HepG2 (cell line): ENCODE data around the gene TTPAL. TPM values are rescaled to one million over a fixed set of nuclear protein-coding genes. Genes with fewer than 3 reads are reported as not detected.

Experiments
- ATAC-seq: fragments of 200-7000 bp; cut with Tn5 transposase; 3 replicates; pipeline ENCODE4 v1.9.1; 2020; ENCODE audit warnings: mild to moderate bottlenecking, moderate library complexity
- BruUV-seq: library from RNA; stranded (reverse); fragments of 400-500 nt; replicated peaks from 2 replicates; lab custom pipeline; 2021; lab: Mats Ljungman, UMichigan
- CTCF ChIA-PET: fragments of 300-600 bp; formaldehyde crosslinking; extraction: SDS; loops from one replicate; lab custom pipeline; 2021; ENCODE audit warnings: low total read pairs, inconsistent platforms, low intra/inter-chr PET ratio; lab: Yijun Ruan, JAX
- POLR2A ChIA-PET: fragments of 350-600 bp; sonication (Branson Sonifier 250); formaldehyde crosslinking; loops from one replicate; lab custom pipeline; 2020; ENCODE audit warnings: antibody characterized with exemption, inconsistent platforms; lab: Yijun Ruan, JAX
- DNase-seq: peaks from one replicate; pipeline ENCODE4 v3.0.0-alpha.2; 2015; ENCODE audit warnings: low spot score
- FAIRE-seq: peaks from 3 replicates; lab custom pipeline; 2011; peaks lifted over from hg19 to GRCh38; lab: Jason Lieb, UNC
- H2AFZ ChIP-seq: one replicate; pipeline ENCODE4 v1.6.1; 2011; ENCODE audit warnings: low read length, inconsistent platforms
- H3K27ac ChIP-seq: fragments of 300-600 bp; 3 replicates; pipeline ENCODE4 v1.8.0; 2011; ENCODE audit warnings: mixed run types, mild to moderate bottlenecking, mixed read lengths, low read length, inconsistent platforms; ENCODE audit not compliant: insufficient read depth; ENCODE audit errors: extremely low read length
- H3K27me3 ChIP-seq, 2 experiments: fragments of 200-600 bp in 1 of 2; 2 replicates in 1 of 2; 3 replicates in 1 of 2; pipeline versions ENCODE4 v1.6.0 to v1.8.0; 2011; ENCODE audit warnings: low read length in 2 of 2, mild to moderate bottlenecking in 2 of 2, moderate library complexity in 2 of 2, inconsistent platforms in 1 of 2; ENCODE audit not compliant: insufficient read depth in 2 of 2, control insufficient read depth in 1 of 2
- H3K36me3 ChIP-seq, 2 experiments: fragments of 200-600 bp in 1 of 2; replicated peaks in 1 of 2; 2 replicates in 1 of 2; 3 replicates in 1 of 2; pipeline versions ENCODE4 v1.5.1 to v1.8.0; 2011; ENCODE audit warnings: low read length in 2 of 2, inconsistent platforms in 1 of 2; ENCODE audit not compliant: insufficient read depth in 2 of 2, control insufficient read depth in 1 of 2
- H3K4me1 ChIP-seq: 2 replicates; pipeline ENCODE4 v1.5.1; 2012; ENCODE audit warnings: low read length, inconsistent platforms; ENCODE audit not compliant: insufficient read depth
- H3K4me2 ChIP-seq: 2 replicates; pipeline ENCODE4 v1.6.0; 2011; ENCODE audit warnings: low read depth, low read length, inconsistent platforms
- H3K4me3 ChIP-seq, 3 experiments: fragments of 200-600 bp in 1 of 3; sonication (generic), shearing (Covaris generic) in 1 of 3; replicated peaks in 1 of 3; 2 replicates each; pipeline ENCODE4 v1.5.1; 2011 to 2016; ENCODE audit warnings: low read length in 3 of 3, inconsistent platforms in 2 of 3, low read depth in 2 of 3, mild to moderate bottlenecking in 2 of 3, control low read depth in 1 of 3, mixed read lengths in 1 of 3; ENCODE audit not compliant: insufficient read depth in 1 of 3
- H3K79me2 ChIP-seq: one replicate; pipeline ENCODE4 v1.6.1; 2011; ENCODE audit warnings: low read length, inconsistent platforms; ENCODE audit not compliant: insufficient read depth
- H3K9ac ChIP-seq: 2 replicates; pipeline ENCODE4 v1.6.0; 2011; ENCODE audit warnings: mild to moderate bottlenecking, low read depth, low read length, inconsistent platforms; ENCODE audit not compliant: insufficient read depth
- H3K9me3 ChIP-seq: 2 replicates; pipeline ENCODE4 v1.5.1; 2012; ENCODE audit warnings: mild to moderate bottlenecking, low read length
- H4K20me1 ChIP-seq: 2 replicates; pipeline ENCODE4 v1.6.0; 2011; ENCODE audit warnings: inconsistent platforms, mild to moderate bottlenecking, low read length, moderate library complexity; ENCODE audit not compliant: insufficient read depth
- AHR ChIP-seq: IDR thresholded peaks from 2 replicates; pipeline ENCODE4 v1.6.1; 2018; ENCODE audit warnings: missing genetic modification reagents, missing compliant biosample characterization
- AKAP8 ChIP-seq: sonication (generic); formaldehyde crosslinking; IDR thresholded peaks from 2 replicates; pipeline ENCODE4 v1.5.1; 2020; ENCODE audit warnings: mild to moderate bottlenecking, missing genetic modification reagents
- ATF1 ChIP-seq: IDR thresholded peaks from 2 replicates; pipeline ENCODE4 v1.6.1; 2016; ENCODE audit warnings: mild to moderate bottlenecking, control low read depth
- ATF7-NPFF ChIP-seq: sonication (generic); formaldehyde crosslinking; IDR thresholded peaks from 2 replicates; pipeline ENCODE4 v1.8.1; 2023; ENCODE audit warnings: mild to moderate bottlenecking, low read depth, missing genetic modification reagents, moderate library complexity
- CEBPG ChIP-seq: IDR thresholded peaks from 2 replicates; pipeline ENCODE4 v1.6.1; 2016
- HES4 ChIP-seq: sonication (generic); formaldehyde crosslinking; IDR thresholded peaks from 2 replicates; pipeline ENCODE4 v1.9.0; 2021; ENCODE audit warnings: mild to moderate bottlenecking, missing genetic modification reagents, borderline replicate concordance
- KDM2A ChIP-seq: sonication (generic); formaldehyde crosslinking; IDR thresholded peaks from 2 replicates; pipeline ENCODE4 v1.4.0; 2020; ENCODE audit warnings: low read depth, missing genetic modification reagents, borderline replicate concordance
- RBM22 ChIP-seq: fragments of 200-400 bp; formaldehyde crosslinking; optimal IDR thresholded peaks from 2 replicates; pipeline ENCODE3; 2017; ENCODE audit warnings: mild to moderate bottlenecking, low read length, moderate library complexity
- WIZ ChIP-seq: sonication (generic); formaldehyde crosslinking; IDR thresholded peaks from 2 replicates; pipeline ENCODE4 v1.5.1; 2020; ENCODE audit warnings: mild to moderate bottlenecking, missing genetic modification reagents
- ZNF337 ChIP-seq: sonication (generic); formaldehyde crosslinking; IDR thresholded peaks from 2 replicates; pipeline ENCODE4 v1.5.1; 2020; ENCODE audit warnings: missing genetic modification reagents, low read depth, mild to moderate bottlenecking, borderline replicate concordance
- ZNF557 ChIP-seq: sonication (generic); formaldehyde crosslinking; IDR thresholded peaks from 2 replicates; pipeline ENCODE4 v1.4.0; 2020; ENCODE audit warnings: missing genetic modification reagents
- whole genome bisulfite sequencing: methylation state at CpG from one replicate; pipeline ENCODE4 v1.1.6; 2017; ENCODE audit warnings: low lambda C conversion rate; 5-methylcytosine and 5-hydroxymethylcytosine counted together
- in situ Hi-C: cut with HindIII; loops from 2 replicates; pipeline ENCODE4 v1.10.0; 2017; ENCODE audit warnings: low pct_unique_long_range_greater_than_20kb; ENCODE audit not compliant: extremely low pct_ligation_motif_present
- intact Hi-C: fragments of 100-400 bp; cut with micrococcal nuclease; formaldehyde crosslinking; loops from one replicate; pipeline ENCODE4 v1.10.0; 2022; ENCODE audit not compliant: unreplicated experiment
- polyA plus RNA-seq, 8 experiments: library from polyadenylated mRNA; depleted of rRNA in 3 of 8; stranded (reverse) in 7 of 8; unstranded in 1 of 8; fragments of >200 nt; fragmentation: Illumina TruSeq in 4 of 8; extraction: Trizol in 4 of 8; gene quantifications; 2 replicates each; pipeline versions ENCODE4 v1.2.1 to v1.2.3, GENCODE V29; 2011 to 2016; ENCODE audit warnings: low read depth in 4 of 8, missing spikeins in 1 of 8, mixed read lengths in 1 of 8; ENCODE audit not compliant: insufficient read depth in 1 of 8
- total RNA-seq, 5 experiments: library from RNA; depleted of rRNA; stranded (reverse); fragments of >200 nt; fragmentation: Illumina TruSeq; extraction: Trizol; gene quantifications; 2 replicates each; pipeline ENCODE4 v1.2.3, GENCODE V29; 2016; ENCODE audit warnings: low read depth in 1 of 5
- TF ChIP-seq, protein P1 (sequence below), 2 experiments: fragments of 450-650 bp in 1 of 2; sonication (generic) in 1 of 2; formaldehyde crosslinking in 1 of 2; IDR thresholded peaks; 2 replicates each; pipeline versions ENCODE4 v1.6.1 to v1.8.0; 2016 to 2022; ENCODE audit warnings: antibody characterized with exemption in 1 of 2, mild to moderate bottlenecking in 1 of 2, missing genetic modification reagents in 1 of 2

TTPAL gene
- total and polyA plus RNA-seq, 2 of the 13 experiments (the other 11 are each of a cell fraction or from before 2014, with no cell fraction given) = 4.3 to 18.8 TPM

DNA sequence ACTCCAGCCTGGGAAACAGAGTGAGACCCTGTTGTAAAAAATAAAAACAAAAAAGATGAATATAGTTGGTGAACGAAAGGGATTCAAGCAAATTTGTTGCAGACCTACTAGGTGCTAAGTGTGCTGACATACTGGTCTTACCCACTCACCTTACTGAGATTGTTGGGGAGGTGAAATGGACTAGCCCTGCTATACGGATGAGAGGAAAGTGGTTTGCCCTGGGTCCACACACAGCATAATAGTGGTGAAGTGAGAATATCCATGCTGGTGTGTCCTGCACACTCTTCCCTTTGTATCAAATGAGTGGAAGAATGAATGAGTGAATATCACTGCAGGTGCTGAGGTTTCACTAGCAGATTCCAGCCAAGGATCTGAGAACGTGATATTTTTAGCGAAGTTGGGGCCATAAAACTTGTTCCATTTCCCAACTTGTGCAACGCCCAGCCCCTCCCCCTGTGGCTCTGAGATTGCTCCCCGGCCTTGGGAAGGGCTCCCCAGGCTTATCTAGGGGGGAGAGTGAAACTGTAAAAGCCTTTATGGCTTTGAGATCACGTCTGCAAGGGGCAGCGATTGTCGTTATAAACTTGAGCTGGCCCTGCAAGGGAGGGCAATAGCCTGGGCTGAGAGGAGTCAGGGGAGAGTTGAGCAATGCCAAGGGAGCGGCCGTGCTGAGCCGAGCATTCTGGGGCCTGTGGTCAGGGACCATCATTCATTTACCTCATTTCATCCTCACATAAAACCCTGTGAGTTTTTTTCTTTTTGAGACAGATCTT is 33.2 kb upstream of the TTPAL start (continued):
- no peak for TF ChIP-seq ATF1
- no peak for TF ChIP-seq ZNF337 (CRISPR knock-in tag)
- 0 out of 2 replicates have a peak, but pooled peaks have one; percentile 38 for TF ChIP-seq ATF7-NPFF (CRISPR knock-in tag)
- TF ChIP-seq KDM2A (CRISPR knock-in tag) = peak; percentile 50; the same call in 1 of the 2 replicates
- no peak for TF ChIP-seq ZNF557 (CRISPR knock-in tag)
- no peak for TF ChIP-seq HES4 (CRISPR knock-in tag)
- peak; percentile 95 for TF ChIP-seq CEBPG (CRISPR knock-in tag)

GRCh38 chr20:44445742-44446710 is 29.6 kb upstream of the TTPAL start:
- ATAC-seq (no peak), FAIRE-seq (no peak), DNase-seq (no peak)
- Histone ChIP-seq H3K9me3 (no peaks in the 10 kb centered on the region), H4K20me1 (no peaks in the 10 kb centered on the region), H3K27ac (no peak overlapping the region), H3K9ac (no peak overlapping the region), H3K4me2 (no peak overlapping the region), H3K4me3 (no peak overlapping the region), H3K27me3 (no peaks in the 10 kb centered on the region), H2AFZ (peak overlapping the region; percentile 30), H3K79me2 (no peaks in the 10 kb centered on the region), H3K4me1 (peaks cover 74% of the 10 kb centered on the region), H3K36me3 (no peaks in the 10 kb centered on the region)
- WGBS = 47% methylated on average over 6 of the region's 6 CpGs
- ChIA-PET CTCF (no interaction called here), POLR2A (no interaction called here)
- no TSS peak for BruUV-seq
- intact Hi-C loops = loop anchor here (5.0 kb wide), 1 partner anchor 54 kb away; no protein-coding TSS in a partner anchor
- in situ Hi-C loops = no loop called here
- TF ChIP-seq AKAP8 (CRISPR knock-in tag) (0 out of 2 replicates have a peak, but pooled peaks have one; percentile 33), RBM22 (no peak), AHR (no peak), WIZ (CRISPR knock-in tag) (0 out of 2 replicates have a peak, but pooled peaks have one; percentile 66)
- TF ChIP-seq, protein P1, sequence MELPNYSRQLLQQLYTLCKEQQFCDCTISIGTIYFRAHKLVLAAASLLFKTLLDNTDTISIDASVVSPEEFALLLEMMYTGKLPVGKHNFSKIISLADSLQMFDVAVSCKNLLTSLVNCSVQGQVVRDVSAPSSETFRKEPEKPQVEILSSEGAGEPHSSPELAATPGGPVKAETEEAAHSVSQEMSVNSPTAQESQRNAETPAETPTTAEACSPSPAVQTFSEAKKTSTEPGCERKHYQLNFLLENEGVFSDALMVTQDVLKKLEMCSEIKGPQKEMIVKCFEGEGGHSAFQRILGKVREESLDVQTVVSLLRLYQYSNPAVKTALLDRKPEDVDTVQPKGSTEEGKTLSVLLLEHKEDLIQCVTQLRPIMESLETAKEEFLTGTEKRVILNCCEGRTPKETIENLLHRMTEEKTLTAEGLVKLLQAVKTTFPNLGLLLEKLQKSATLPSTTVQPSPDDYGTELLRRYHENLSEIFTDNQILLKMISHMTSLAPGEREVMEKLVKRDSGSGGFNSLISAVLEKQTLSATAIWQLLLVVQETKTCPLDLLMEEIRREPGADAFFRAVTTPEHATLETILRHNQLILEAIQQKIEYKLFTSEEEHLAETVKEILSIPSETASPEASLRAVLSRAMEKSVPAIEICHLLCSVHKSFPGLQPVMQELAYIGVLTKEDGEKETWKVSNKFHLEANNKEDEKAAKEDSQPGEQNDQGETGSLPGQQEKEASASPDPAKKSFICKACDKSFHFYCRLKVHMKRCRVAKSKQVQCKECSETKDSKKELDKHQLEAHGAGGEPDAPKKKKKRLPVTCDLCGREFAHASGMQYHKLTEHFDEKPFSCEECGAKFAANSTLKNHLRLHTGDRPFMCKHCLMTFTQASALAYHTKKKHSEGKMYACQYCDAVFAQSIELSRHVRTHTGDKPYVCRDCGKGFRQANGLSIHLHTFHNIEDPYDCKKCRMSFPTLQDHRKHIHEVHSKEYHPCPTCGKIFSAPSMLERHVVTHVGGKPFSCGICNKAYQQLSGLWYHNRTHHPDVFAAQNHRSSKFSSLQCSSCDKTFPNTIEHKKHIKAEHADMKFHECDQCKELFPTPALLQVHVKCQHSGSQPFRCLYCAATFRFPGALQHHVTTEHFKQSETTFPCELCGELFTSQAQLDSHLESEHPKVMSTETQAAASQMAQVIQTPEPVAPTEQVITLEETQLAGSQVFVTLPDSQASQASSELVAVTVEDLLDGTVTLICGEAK (IDR thresholded peaks at IDR 0.05) = no peak
- TF ChIP-seq, protein P1 (CRISPR knock-in tag; IDR thresholded peaks at IDR 0.05) = peak; percentile 74; the same call in 1 of the 2 replicates
